ENCODE measurements around the gene ZFP62.

Gene ZFP62

DNA sequence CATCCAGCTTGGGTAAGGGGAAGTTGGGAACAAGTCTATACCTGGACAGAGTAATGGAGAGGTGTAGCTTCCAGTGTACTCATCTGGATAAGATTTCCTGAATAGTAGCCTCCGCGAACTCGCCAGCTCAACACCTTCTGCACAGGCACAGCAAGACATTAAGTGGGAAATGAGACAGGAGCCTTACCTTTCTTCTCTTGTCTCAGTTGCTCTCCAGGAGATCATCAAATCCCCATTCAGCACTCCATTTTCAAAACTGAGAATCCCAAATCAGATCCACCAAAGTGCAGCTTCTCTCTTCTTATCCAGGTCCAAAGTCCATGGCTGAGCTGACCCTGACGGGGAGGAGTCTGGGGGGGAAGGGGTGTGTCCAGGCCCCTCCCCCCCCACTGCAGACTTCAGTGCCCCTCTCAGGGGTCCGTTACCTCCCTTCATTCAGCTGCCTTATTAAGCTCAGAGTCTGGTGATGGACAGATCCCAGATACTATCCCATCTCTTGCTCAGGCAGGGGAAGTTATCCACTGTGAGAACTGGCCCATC lies 52.5 kb downstream of the ZFP62 start:
- no peak for DNase-seq

DNA sequence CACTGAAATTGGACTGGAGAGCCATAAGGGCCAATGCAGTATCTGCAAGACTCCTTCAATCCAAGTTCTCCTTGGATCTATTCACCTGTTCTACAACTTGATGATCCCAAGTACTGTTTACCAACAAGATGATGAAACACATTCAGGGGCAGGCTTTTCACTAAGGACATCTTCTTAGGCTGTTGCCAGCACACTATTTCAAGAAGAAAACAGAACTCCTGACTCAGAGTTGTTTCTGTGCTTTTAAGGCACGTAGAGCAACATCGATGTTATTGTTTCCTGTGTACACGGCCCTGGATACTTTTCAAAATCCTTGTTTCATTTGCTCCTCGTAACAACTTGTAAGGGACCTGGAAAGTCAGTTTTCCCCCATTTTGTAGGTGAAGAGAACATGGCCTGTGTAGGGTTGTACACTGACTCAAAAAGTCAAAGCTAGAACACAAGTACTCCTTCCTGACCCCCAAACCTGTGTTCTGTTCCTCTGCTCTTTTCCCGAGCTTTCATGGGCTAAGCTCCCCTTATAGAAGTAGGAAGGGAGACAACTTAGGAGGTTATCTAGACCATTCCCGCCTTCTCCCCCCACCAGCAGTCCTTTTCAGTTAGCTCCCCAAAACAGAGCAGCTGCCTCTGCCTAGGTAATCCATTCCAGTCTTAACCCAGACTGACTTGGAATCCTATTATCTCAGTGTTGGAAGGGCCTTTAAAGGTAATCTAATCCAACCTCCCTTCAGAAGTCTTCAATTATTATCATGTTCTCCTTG lies 53.2 kb downstream of the ZFP62 start:
- no peak for DNase-seq

DNA sequence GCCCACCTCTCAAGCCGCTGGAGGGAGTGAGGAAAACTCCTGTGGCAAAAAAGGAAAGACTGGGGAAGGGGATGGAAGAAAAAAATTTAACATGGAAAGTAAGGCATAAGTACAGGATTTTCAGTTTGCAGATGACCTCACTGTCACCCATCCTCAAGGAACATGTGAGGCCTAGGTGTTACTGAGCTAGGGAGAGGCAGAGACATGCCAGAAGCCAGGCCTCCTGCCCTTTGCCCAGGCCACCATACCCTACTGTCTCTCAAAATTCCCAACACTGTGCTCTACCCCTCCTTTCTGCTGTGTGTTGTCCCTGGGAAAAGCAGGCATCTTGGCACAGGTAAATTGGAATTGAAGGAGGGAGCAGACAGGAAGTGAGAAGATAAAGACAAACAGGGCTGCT lies 54.0 kb downstream of the ZFP62 start:
- no peak for DNase-seq

DNA sequence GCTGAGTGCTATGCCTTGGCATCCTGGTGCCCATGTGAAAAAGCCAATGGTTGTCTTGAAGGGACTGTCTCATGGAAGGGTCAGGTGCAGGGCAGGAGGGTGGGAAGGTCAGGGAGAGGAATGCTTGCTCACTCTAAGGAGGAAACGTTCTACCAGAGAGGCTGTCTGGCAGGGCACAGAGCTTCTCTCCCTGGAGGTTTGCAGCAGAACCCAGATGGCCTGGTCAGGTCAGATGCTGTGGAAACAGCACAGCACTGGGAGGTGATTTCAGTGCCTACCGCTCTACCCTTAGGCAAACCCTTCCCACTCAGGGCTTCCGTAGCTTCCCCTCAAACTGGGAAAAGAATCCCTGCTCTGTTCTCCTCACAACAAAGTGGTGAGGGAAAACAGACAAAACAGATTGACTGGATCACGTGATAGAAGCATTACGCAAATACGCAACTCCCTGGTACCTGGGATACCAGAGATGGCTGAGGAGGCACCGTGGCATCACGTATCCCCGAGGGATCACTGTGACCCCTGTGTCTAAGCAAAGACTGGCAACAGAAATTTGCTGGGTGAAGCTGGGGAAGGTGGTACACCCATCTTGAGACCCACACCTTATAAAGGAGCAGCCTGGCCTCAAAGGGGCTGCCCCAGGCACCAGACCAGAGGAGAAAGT lies 54.6 kb downstream of the ZFP62 start:
- DNase-seq = no peak

DNA sequence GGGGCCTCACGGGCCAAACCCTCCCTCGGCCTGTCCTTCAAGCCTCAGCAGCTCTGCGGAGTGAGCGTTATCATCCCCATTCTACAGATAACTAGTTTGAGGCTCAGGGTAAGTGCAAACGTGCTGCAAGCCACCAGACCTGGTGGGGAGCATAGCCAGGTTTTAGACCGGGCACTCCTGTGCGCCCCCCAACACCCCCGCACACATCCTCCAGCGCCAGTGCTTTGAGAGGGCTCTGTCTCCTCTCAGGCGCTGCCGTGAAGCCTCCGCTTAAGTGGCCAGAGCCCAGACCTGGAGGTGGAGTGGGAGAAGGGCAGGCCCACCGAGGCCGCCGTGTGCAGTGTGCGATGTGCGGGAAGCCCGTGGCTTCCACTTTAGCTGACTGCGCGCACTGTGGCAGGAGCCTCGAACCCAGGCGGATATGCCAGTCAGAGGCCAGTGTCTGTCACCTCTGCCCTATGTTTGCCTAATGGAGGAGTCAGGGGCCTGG lies 56.9 kb downstream of the ZFP62 start:
- DNase-seq = no peak

DNA sequence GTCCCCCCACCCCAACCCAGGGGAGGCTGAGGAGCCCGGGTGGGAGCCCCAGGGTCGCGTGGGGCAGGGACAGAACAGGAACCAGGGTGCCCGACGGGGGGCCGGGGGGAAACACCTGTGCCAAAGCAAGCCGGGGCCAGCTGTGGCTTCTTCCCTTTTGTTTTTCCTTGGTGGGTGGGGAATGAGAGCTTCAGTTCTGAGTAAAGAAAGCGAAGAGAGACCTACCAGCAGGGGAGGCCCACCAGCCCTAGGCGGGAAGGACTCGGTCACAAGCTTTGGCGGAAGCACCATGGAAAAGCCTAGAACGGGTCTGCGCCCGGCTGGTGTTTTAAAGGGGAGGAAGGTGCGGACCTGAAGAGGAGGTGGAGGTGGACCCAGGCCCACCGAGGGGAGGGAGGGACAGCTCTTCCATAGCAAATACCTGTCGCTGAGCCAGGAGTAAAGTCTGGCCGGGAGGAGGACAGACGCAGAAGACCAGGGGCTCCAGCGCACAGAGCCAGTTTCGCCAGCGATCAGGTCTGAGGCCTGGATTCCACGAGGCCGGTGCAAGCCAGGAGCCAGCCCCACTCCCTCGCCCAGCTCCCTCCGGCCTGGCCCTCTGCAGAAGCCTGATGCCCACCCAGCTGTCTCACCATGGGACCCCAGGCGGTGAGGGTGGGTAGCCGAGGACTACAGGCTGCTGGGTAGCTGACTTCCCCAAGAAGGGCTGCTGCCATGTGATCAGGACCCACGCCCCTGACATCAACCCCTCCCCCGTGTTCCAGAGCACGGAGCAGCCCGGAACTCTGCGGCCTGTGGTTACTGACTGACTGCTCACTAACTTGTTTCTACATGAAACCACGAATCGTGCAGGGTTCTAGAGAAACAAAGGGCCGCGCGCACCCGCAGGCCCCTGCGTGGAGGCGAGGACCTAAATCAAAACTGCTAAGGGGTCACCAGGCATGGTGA lies 57.6 kb downstream of the ZFP62 start:
- DNase-seq = no peak

DNA sequence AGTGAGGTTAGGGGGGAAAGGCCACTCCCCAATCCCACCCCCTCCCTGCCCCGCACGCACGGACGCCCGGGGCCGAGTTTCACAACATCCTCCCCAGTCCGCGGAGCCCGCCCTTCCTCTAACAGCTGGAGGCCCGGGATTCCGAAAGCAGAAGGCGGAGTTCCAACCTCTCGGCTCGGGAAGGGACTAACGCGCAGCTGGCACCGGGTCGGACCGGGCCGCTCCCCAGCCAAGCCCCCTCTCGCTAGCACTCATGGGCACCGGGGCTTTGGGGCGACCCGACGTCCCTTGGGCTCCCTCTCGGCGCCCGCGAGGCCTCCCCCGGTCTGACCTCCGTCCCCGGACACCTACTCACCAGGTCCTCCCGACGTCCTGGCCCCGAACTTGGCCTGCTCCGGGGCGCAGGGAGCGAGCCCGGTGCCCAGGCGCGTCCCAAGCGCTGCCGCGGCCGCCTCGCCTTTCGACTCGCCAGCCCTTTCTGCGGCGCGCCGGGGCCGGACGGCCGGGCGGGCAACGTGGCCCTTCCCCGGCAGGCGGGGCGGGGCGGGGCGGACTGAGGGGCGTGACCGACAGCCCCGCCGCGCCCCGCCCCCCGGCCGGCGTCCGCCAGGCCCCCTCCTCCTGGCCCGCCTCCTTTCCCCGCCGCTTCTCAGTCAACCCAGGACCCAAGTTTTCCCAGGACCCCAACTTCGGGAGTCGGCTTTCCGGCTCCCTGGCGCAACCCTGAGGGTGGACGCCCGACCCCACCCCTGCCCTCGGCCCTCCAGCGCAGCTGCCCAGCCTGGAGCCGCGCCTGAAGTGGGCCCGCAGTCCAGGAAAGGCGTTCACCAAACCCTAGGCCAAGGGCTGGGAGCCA lies 58.5 kb downstream of the ZFP62 start, which contains the start of gene MGAT1:
MGAT1 (minus strand) TSS at position 482 of the 856 bp plus-strand sequence. CDS start 9,835 bp downstream, outside the sequence.
- peak; percentile 85 for DNase-seq

DNA sequence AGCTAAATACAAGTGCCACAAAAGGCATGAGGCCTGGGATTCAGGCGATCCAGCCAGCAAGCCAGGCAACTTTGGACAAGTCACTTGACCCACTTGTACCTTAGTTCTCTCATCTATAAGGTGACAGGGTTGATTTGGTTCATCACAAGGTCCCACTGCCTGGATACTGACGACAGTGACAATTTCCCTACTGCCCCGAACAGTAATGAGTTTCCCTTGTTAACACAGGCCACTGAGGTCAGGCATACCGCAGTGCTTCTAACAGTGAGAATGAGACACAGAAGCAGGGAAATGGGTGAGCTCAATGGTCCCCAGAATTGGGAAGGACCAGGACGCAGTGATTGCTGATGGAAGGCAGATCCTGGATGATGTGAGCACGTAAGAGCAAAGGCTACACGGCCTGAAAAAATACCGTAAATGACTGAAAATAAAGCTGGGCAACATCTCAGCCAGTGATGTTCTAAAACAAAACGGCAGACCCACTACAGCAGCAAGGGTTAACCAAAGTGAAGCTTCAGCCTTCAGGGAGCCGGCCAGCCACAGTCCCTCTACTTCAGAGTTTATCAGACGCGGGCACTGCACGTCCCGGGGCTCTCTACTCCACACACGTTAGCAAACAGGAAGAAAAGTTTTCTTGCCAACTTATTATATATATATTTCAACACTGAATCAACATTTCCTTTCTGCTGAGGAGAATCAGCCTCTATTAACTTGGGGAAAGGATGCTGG lies 59.3 kb downstream of the ZFP62 start:
- no peak for DNase-seq

DNA sequence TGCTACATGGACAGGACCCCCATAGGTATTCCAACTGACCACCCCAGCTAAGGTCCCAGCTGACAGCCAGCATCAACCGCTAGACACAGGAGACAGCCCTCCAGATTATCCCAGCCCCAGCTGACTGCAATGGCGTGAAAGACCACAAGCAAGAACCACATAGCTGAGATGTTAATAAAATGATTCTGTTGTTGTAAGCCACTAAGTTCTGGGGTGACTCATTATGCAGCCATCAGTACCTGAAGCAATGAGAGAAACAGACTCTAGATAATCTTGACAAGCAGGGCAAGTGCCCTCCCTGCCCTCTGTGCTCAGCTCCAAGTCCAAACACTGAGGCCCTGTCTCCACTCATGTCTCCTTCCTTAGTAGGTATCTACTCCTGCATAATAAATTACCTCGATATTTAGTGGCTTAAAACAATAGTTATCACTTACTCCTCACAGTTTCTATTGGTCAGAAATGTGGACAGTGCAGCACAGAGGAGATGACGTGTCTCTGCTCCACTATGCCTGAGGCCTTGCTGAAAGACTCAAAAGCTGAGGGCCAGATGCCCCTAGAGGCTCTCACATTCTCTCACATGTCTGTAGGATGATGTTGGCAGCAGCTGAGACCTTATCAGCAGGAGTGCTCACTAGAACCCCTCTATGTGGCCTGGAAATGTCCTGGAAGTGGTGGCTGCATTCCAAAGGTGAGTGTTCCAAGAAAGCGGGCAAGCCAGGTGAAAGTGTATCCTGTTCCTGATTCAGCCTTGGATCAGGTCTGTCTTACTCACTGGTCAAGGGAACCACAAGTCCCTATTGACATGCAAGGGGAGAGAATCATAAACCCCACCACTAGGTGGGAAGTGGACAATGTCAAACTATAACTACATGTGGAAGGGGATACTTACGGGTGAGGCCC lies 60.9 kb downstream of the ZFP62 start:
- DNase-seq = peak; percentile 78

DNA sequence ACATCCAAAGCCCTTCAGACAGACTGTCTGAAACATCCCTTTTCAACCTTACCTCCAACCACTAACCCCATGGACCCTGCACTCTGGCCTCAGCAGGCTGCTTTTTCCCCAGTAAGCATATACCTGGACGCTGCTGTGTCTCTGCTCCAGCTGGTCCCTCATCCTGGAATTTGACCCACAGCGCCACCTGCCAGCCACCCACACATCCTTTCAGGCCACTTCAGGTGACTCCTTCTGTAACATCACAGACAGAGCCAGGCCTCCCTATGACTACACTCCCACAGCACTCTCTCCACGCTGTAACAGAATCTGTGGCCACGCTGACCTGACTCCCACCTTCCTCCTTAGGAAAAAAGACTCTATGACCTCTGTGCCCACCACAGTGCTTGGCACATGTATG lies 61.9 kb downstream of the ZFP62 start:
- DNase-seq = no peak

DNA sequence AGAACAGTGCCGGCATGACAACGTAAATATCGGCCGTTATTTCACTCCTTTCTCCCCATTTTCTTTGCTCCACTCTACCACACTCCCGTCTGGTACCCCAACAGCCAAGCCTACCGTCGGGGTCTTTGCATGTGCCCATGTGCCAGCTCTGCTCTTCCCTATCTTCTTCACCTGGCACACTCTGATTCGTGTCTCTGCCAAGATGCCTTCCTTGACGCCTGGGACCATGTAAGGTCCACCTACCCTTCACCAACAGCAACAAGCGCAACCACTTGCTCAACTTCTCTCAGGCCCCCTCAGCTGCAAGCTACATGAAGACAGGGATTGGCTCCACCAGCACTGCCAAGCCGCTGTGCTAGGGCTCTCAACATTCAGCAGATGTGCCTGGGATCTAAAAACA lies 62.9 kb downstream of the ZFP62 start:
- DNase-seq = no peak
